NCI-H2196 treated with DMSO at 0.1 percent for 48 hours (cell line): ENCODE data around the gene SPPL2B.
"Not testable (repeated sequence)": the region's sequence is repeated elsewhere in the genome, so short reads cannot be mapped to it uniquely, and the experiment has no call there.

Experiments used
- DNase-seq: peaks from one replicate; lab custom pipeline; 2025; ENCODE audit not compliant: unreplicated experiment; lab: John Stamatoyannopoulos, UW

SPPL2B gene

GRCh38 chr19:2374808-2375207, 46.3 kb downstream of the SPPL2B start:
- DNase-seq = no peak

DNA sequence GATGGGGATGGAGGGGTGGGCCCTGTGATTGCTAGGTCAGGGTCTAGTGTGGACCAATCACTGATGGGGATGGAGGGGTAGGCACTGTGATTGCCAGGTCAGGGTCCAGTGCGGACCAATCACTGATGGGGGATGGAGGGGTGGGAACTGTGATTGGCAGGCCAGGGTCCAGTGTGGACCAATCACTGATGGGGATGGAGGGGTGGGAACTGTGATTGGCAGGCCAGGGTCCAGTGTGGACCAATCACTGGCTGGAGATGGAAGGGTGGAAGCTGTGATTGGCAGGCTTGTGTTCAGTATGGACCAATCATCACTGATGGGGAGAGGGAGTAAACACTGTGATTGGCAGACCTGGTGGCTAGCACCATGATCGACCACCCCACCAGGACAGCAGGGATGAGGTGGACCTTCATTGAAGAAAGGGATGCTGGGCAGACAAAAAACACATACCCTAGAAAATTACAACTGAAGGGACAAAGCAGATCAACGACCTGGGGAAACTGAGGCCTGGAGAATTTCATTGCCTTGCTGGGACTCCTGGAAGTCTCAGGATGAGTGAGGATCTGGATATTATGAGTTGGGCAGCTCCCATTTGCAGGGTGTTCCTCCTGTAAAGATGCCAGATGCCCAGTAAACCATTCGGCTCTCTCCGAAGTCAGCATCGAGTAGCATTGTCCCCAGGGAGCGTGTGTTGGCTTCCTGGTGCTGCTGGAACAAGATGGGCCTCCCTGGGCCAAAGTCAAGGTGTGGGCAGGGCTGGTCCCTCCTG, 47.1 kb downstream of the SPPL2B start:
- DNase-seq = no peak

DNA sequence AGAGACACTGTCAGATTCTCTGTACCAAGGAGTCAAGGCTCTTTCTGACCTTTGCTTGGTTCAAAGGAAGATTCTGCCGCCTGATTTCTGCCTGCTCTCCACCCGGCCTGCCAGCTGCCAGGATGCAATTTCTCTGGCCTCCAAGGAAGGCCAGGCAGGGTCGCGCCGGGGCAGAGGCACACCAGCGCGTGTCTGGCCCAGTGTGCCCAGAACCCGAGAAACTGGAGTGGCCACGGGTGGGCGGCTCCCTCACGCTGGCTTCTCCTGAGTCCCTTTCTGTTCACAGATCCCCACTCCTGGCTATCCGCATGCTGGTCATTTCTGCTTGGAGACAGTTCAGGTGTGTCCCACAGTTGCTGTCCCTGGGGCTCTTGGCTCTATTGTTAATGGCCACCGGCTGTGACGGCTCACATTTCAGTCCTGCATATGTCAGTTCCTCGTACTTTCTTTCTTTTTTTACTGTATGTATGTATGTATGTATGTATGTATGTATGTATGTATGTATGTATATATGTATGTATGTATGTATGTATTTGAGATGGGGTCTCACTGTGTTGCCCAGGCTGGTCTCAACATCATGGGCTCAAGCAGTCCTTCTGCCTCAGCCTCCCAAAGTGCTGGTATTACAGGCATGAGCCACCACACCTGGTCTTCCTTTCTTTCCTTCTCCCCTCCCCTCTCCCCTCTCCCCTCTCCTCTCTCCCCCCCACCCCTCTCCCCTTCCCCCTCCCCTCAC, 48.5 kb downstream of the SPPL2B start:
- DNase-seq = no peak

DNA sequence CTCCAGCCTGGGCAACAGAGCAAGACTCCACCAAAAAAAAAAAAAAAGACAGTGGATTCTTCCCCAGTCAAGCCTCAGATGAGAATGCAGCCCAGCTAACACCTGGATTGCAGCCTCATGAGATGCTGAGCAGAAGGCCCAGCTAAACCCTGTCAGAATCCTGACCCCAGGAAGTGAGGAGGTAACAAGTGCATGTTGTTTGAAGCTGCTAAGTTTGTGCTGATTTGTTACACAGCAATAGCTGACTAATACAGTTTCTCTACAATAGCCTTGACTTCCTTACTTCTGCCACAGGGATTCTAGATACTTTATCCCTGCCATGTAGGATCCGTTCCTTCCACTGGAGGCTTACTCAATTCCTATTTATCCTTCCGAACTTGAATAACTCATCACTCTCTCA, 52.1 kb downstream of the SPPL2B start:
- no peak for DNase-seq

DNA sequence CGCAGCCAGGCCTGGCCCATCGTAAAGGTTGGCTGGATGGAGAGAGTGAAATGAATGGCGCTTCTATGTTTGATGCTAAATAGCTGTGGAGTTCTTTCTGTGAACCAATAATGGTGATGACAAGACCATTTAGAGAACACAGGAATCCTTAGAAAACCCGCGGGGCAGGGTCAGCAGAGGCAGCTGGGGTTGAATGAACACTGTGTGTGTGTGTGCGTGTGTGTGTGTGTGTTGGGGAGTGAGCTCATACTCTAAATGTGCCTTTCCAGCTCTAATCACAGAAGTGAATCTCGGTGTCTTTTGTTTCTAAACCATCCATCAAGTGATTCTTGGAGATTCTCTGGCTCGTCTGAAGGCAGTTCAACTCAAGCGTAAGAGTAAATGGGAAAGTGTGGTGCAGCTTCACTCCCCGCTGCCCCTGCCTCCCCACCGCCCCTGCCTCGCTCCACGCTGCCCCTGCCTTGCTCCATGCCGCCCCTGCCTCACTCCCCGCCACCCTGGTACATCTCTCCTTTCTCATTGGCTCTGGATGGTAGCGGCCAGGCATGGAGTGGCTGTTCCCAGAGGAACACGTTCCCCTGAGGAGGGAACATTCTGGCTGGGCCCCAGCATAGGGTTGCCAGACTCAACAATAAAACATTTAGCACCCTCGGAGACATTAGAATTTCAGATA, 52.8 kb downstream of the SPPL2B start:
- DNase-seq = no peak

GRCh38 chr19:2382530-2383222, 54.2 kb downstream of the SPPL2B start:
- no peak for DNase-seq

DNA sequence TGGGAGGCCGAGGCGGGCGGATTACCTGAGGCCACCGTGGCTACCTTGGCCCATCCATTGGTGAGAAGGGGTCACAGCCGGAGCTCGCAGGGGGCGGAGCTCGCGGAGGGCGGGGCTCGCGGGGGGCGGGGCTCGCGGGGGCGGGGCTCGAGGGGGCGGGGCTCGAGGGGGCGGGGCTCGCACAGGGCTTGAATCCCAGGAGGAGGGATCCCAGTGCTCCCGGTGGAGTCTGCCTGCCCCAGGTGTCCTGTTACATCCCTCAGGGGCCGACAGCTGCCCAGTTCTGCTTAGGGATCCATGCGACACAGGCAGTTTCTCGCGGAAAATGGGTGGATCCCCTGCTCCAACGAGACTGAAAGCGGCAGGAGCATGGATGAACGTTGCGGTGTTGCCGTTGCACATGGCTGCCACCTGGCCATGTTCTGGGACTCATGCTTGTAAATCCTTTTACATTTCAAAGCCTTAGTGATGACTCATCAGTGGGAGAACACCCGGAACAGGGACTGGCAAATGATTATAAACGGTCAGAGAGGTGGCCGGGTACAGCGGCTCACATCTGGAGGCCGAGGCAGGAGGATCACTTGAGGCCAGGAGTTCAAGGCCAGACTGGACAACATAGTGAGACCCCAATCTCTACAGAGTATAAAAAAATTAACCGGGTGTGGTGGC, 56.7 kb downstream of the SPPL2B start:
- DNase-seq = peak; percentile 83

- DNase-seq = no peak
Observed at GRCh38 chr19:2387367-2388288, 59.1 kb downstream of the SPPL2B start.

DNA sequence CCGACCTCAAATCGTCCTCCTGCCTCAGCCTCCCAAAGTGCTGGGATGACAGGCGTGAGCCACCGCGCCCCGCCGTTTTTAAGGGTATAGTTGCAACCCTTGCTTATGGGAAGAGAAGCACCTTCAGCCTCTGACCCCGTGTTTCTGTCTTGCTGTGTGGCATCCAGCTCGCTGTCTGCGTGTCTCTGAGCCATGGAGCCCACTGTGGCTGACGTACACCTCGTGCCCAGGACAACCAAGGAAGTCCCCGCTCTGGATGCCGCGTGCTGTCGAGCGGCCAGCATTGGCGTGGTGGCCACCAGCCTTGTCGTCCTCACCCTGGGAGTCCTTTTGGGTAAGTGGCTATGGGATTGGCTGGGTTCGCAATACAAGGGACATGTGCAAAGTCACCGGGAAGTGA, 61.1 kb downstream of the SPPL2B start:
- DNase-seq = no peak

DNA sequence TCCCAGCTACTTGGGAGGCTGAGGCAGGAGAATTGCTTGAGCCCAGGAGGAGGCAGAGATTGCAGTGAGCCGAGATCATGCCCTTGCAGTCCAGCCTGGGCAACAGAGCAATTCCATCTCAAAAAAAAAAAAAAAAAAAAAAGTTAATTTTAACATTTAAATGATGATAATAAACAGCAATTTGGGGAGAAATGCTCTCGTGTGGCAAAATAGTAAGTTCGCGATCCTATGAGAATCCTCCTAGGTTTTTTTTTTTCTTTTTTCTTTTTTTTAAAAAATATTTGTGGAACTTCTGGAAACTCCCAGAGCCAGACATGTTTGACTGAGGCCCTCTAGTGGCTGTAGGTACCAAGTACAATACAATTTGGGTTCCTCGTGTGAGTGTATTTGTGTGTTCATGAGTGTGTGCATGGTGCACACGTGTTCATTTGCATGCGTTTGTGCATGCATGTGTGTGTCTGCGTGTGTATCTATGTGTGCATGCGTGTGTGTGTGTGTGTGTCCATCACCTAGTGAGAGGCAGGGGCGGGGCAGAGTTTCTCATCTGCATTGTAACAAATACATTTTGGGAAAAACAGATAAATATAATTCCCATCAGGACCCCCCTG, 62.7 kb downstream of the SPPL2B start:
- DNase-seq = peak; percentile 72

- no peak for DNase-seq
Observed at GRCh38 chr19:2392366-2392765, 63.9 kb downstream of the SPPL2B start.

DNA sequence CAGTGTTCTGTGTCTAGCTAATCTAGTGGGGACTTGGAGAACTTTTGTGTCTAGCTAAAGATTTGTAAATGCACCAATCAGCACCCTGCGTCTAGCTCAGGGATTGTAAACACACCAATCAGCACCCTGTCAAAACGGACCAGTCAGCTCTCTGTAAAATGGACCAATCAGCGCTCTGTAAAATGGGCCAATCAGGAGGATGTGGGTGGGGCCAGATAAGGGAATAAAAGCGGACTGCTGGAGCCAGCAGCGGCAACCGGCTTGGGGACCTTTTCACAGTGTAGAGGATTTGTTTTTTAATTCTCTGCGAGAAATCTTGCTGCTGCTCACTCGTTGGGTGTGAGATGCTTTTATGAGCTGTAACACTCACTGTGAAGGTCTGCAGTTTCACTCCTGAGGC, 64.4 kb downstream of the SPPL2B start:
- not testable (repeated sequence) for DNase-seq

- DNase-seq = no peak
Observed at GRCh38 chr19:2394054-2394441, 65.6 kb downstream of the SPPL2B start.

DNA sequence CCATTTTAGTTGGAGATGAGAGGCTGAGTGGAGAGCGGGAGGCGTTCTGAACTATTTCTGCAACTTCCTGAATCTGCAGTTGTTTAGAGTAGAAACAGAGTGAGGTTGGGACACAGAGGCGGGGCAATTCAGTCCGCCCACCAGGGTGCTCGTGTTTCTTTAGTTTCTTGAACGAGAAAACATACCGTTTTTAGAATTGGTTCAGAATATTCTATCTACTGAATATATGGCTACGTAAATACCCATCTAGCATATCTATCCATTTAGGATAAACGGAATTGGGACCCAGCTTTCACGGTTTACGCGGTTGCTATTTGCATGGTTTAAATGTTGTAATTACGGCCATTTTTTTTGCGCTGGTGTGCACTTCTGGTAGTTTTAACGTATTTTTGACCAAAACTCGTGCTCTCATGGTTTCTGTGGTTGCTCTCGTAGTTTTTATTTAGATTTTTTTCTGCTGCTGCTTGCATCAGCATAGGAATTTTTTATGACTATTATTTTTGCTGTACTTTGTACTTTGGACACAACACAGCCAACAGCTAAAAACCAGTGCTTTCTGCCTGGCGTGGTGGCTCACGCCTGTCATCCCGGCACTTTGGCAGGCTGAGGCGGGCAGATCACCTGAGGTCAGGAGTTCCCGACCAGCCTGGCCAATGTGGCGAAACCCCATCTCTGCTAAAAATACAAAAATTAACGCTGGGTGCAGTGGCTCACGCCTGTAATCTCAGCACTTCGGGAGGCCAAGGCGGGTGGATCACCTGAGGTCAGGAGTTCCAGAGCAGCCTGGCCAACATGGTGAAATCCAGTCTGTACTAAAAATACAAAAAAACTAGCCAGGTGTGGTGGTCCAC, 66.2 kb downstream of the SPPL2B start:
- no peak for DNase-seq

DNA sequence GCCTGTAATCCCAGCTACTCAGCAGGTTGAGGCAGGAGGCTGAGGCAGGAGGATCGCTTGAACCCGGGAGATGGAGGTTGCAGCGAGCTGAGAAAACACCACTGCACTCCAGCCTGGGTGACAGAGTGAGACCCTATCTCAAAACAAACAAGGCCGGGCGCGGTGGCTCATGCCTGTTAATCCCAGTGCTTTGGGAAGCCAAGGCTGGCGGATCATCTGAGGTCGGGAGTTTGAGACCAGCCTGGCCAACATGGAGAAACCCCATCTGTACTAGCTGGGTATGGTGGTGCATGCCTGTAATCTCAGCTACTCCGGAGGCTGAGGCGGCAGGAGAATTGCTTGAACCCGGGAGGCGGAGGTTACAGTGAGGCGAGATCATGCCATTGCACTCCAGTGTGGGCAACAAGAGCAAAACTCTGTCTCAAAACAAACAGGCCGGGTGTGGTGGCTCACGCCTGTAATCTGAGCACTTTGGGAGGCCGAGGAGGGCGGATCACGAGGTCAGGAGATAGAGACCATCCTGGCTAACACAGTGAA, 66.9 kb downstream of the SPPL2B start:
- not testable (repeated sequence) for DNase-seq

DNA sequence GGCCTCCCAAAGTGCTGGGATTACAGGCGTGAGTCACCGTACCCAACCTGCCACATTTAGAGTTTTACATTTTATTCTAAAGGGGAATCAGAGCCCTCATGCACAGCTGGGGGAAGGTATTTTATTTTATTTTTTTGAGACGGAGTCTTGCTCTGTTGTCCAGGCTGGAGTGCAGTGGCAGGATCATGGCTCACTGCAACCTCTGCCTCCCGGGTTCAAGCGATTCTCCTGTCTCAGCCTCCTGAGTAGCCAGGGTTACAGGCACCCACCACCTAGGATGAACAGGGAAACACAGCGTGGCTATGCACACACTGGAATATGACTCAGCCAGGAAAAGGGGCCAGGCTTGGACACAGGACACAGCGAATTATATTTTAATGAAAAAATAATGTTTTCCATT, 68.7 kb downstream of the SPPL2B start:
- not testable (repeated sequence) for DNase-seq

DNA sequence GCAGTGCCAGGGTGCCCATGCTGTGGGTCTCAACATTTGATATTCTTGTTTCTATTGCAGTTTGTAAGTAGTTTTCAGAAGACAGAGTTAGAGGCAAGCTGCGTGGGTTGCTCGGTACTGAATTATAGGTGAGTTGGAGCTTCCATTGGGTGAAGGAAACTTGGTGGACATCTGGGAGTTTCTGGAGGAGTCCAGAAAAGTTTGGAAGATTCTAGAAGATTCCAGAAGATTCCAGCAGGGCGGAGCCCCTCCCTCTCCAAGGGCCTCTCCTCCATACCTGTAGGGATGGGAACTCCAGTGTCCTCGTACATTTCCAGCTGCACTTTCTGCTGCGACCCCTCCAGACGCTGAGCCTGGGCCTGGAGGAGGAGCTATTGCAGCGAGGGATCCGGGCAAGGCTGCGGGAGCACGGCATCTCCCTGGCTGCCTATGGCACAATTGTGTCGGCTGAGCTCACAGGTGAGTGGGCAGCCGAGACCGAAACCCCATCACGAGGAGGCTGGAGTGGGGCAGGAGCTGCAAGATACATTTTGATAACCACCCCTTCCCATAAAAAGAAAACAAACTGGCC, 70.3 kb downstream of the SPPL2B start:
- no peak for DNase-seq

DNA sequence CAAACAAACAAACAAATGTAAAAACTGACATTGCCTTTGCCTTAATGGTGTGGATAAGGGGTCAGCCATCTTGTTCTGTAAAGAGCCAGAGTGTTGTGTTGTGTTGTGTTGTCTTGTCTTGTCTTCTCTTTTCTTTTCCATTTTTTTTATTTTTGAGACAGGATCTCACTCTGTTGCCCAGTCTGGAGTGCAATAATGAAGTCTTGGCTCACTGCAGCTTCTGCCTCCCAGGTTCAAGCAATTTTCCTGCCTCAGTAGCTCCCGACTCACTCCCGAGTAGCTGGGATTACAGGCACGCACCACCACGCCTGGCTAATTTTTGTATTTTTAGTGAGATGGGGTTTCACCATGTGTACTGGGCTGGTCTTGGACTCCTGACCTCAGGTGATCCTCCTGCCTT, 71.1 kb downstream of the SPPL2B start:
- DNase-seq = no peak
